ENCODE data around the gene CFH. TPM values are rescaled to one million over a fixed set of nuclear protein-coding genes. Genes with fewer than 3 reads are reported as not detected.

CFH gene
- polyA plus RNA-seq, 1 of the 3 experiments (the other 2 are of a cell fraction): 2.9 TPM

GRCh38 chr1:196651079-196651478 lies 764 bp upstream of the CFH start (continued):
- TF ChIP-seq FOXJ3 (CRISPR knock-in tag; IDR thresholded peaks at IDR 0.05): no peak
- TF ChIP-seq GABPA (IDR thresholded peaks at IDR 0.05; ENCODE audit: low read depth): no peak
- no peak for TF ChIP-seq GATA2 (CRISPR knock-in tag; IDR thresholded peaks at IDR 0.05)
- TF ChIP-seq MEF2A (IDR thresholded peaks at IDR 0.05; ENCODE audit: borderline replicate concordance, low read depth): no peak
- TF ChIP-seq JUND (IDR thresholded peaks at IDR 0.05): no peak

- H3K4me1 ChIP-seq (ENCODE audit: control insufficient read depth in 1 of 2, insufficient read depth in 2 of 2, low read depth in 1 of 2, low read length in 1 of 2): no peaks in the 10 kb centered on the region
- ChIA-PET CTCF (no interaction called here), POLR2A (no interaction called here)
- no peaks in the 10 kb centered on the region for H3K9me3 ChIP-seq
- TF ChIP-seq TAF1 (IDR thresholded peaks at IDR 0.05; ENCODE audit: borderline replicate concordance, low read depth, low read length) (no peak), CTCF (IDR thresholded peaks at IDR 0.05) (no peak), RXRA (IDR thresholded peaks at IDR 0.05; ENCODE audit: borderline replicate concordance, low read depth) (no peak), IRF3 (IDR thresholded peaks at IDR 0.05; ENCODE audit: low read depth, low read length) (no peak), PBX3 (IDR thresholded peaks at IDR 0.05) (no peak), EZH2phosphoT487 (IDR thresholded peaks at IDR 0.05; ENCODE audit: borderline replicate concordance, low read depth) (no peak), USF2 (IDR thresholded peaks at IDR 0.05; ENCODE audit: borderline replicate concordance, low read depth, low read length) (no peak), USF1 (IDR thresholded peaks at IDR 0.05; ENCODE audit: borderline replicate concordance, low read depth) (no peak), ZBTB33 (IDR thresholded peaks at IDR 0.05; ENCODE audit: borderline replicate concordance, low read depth) (no peak), MAX (IDR thresholded peaks at IDR 0.05; ENCODE audit: low read depth) (no peak), MXI1 (IDR thresholded peaks at IDR 0.05; ENCODE audit: low read depth, low read length) (no peak), GABPA (IDR thresholded peaks at IDR 0.05; ENCODE audit: low read depth) (no peak), JUND (IDR thresholded peaks at IDR 0.05) (no peak), TCF12 (IDR thresholded peaks at IDR 0.05) (no peak), CHD2 (IDR thresholded peaks at IDR 0.05; ENCODE audit: low read length, partially characterized antibody) (no peak), MEF2A (IDR thresholded peaks at IDR 0.05; ENCODE audit: borderline replicate concordance, low read depth) (no peak), TEAD4 (IDR thresholded peaks at IDR 0.05; ENCODE audit: borderline replicate concordance, insufficient read depth) (no peak), GATA2 (CRISPR knock-in tag; IDR thresholded peaks at IDR 0.05) (no peak)
- DNase-seq: no peak
- no peak overlapping the region for H3K9ac ChIP-seq
- no peak overlapping the region for H3K27ac ChIP-seq (ENCODE audit: low read depth in 2 of 2, low read length in 1 of 2)
- no peaks in the 10 kb centered on the region for H4K20me1 ChIP-seq (ENCODE audit: insufficient read depth)
- no peaks in the 10 kb centered on the region for H3F3A ChIP-seq (replicated peaks; ENCODE audit: insufficient read depth)
- WGBS (ENCODE audit: low lambda C conversion rate): 71% methylated on average over 2 of the region's 2 CpGs
- no peak overlapping the region for H3K4me3 ChIP-seq (ENCODE audit: low read depth in 2 of 2, low read length in 1 of 2)
- no peak overlapping the region for H2AFZ ChIP-seq (ENCODE audit: low read depth)
- H3K27me3 ChIP-seq (ENCODE audit: insufficient read depth): no peaks in the 10 kb centered on the region
- H3K36me3 ChIP-seq (replicated peaks in 1 of 2; ENCODE audit: control insufficient read depth in 1 of 2, insufficient read depth in 2 of 2, low read length in 1 of 2): no peaks in the 10 kb centered on the region
- no peaks in the 10 kb centered on the region for H3K79me2 ChIP-seq (ENCODE audit: insufficient read depth)
- no peak overlapping the region for H3K4me2 ChIP-seq
- no peaks in the 10 kb centered on the region for H3K9me2 ChIP-seq
These were observed 2.4 kb downstream of the CFH start for GRCh38 chr1:196654271-196654670.
